ENCODE measurements around the gene PIK3R6.

The PIK3R6 gene, protein sequence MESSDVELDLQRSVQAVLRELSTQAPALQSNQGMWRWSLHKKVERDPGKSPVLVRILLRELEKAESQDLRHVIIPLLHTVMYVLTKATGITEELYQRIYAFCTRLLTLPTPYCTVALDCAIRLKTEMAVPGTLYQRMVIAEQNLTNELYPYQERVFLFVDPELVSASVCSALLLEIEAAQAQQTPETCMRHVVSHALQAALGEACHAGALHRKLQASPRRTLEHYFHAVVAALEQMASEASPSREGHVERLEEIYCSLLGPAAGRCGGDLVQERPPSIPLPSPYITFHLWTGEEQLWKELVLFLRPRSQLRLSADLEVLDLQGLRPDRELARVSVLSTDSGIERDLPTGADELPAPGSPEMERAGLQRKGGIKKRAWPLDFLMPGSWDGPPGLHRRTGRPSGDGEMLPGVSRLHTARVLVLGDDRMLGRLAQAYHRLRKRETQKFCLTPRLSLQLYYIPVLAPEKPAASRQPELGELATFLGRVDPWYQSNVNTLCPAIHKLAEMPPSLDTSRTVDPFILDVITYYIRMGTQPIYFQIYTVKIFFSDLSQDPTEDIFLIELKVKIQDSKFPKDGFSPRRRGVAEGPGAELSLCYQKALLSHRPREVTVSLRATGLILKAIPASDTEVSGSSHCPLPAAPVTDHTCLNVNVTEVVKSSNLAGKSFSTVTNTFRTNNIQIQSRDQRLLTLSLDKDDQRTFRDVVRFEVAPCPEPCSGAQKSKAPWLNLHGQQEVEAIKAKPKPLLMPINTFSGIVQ

DNA sequence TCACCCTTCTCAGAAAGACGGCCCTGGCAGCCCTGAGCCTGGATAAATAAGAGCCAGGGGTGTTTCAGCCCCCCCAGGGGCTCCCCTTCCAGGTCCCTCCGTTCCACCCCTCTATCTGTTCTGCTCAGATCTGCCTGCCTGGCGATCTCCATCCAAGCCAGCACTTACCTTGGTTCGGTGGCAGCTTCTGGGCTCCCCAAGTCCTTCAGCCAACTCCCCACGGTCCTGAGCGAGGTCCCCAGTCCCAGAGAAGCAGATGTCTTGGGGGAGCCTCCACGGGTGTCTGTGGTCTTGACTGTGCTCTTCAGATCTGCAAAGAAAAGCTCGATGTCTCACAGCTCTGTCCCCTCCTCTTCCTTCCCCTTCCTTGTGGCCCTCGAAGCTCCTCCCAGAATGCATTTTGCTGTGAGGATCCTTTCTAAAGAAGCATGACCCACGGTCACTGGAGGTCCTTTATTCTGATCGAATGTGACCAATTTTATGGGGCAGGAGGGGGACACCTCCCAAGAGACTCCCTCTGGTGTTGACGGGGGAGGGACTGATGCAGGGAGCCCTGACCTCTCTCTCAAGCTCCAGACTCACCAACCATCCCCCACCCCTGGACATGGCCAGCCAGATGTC, at the start of gene PIK3R6:
PIK3R6 (minus strand) TSS at position 314 of the 621 bp plus-strand sequence. CDS start 17,880 bp downstream, outside the sequence.
- no peak for DNase-seq

DNA sequence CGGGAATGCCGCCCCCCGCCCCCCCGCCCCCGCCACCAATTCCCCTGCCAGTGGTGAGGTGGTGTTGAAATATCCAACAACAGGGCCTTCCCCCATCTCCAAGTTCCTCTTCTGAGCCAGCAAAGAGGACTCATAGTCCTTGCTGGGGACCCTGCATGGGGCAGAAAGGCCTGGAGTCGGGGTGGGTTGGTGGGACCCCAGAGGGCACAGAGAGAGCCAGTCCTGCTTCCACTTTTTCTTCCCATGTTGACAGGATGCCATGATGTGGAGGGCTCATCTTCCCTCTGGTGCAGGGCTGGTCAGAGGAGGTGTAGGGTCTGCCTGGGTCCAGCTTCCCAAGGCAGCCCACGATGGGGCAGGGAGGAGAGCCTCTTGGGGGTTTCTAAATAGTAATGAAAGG, 49.0 kb upstream of the PIK3R6 start:
- DNase-seq = no peak

DNA sequence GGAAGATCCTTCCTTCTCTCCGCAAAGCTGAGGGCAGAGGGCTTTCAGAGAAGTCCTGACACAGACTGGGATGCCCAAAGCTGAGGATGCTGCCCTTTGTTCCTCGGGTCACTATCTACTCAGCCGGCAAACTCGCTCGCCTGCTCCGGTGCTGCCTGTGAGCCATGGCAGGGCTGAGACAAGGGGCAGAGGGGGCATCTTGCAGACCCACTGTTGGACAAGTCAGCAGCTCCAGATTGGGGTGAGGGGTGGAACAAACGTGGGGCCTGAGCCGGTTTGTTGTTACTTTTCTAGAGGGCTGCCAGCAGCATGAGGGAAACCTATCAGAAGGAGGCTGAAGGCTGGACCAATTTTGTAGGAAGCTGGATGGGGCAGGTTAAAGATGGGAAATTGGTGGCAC, 47.1 kb upstream of the PIK3R6 start:
- no peak for DNase-seq

DNA sequence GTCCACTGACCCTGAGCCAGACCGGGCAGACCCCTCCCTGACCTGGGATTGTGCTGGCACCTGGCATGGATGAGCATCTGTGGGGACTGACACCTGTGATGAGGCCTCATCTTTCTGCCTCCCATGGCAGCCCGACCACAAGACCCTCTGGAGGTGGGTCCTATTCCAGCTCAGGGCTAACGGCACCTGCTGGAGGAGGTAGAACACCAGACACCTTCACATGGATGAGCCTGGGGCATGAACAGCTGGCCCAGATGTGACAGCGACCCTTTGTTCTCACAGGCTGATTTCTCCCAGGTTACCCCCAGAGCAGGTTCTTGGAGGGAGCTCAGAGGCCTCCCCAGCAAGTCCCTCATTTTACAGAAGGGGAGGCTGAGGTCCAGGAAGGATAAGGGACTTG, 46.4 kb upstream of the PIK3R6 start:
- no peak for DNase-seq

DNA sequence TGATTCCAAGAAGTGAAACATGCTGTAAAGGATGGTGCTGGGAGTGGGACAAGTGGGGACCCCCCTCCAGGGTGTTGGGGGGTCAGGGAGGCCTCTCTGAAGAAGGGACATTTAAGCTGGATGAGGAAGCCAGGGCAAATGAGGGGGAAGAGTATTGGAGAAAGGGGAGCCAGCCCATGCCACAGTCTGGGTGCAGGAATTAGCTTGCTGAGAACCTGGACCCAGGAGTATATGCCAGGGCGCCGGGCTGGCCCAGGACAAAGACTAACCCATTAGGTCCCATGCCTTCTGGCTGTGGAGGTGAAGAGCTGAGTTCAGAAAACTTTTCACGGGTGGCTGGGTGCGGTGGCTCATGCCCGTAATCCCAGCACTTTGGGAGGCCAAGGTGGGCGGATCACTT, 45.6 kb upstream of the PIK3R6 start:
- DNase-seq = no peak

DNA sequence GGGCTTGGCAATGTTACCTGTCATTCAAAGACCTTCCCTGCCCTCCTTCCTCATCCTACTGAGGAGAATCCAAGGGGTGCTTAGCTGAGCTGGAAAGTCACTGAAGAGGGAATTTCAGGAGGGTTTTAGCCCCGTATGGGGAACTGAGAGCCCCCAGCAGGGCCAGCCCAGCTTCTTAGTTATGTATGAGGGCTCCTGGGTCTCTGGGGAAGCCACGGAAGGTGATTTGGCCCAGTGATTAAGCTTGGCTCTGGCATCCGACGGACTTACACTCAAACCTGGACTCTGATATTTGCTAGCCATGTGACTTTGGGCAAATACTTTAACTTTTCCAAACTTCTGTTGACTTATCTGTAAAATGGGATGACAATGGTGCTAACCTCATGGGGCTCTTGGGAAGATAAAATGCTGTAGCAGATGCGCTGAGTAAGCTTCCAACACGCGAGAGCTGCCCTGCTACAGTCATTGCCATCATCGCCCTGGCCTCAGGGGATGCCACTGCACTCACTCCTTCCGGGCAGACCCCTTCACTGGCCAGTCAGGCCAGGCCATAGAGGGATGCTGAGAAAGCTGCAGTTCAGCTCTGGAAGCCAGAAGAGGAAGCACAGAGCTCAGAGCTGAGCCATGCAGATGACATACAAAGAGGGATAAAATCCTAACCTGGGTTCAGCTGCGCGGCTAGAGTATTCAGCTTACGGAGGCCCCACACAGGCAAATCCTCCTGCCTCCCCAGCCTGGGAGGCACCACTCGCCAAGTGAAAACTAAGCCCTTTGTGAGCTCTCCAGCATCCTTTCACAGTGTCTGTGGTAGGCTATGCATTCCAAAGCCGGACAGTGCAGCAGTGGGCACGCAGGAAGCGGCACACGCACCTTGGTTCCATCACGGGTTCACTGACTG, 44.9 kb upstream of the PIK3R6 start:
- DNase-seq = no peak

DNA sequence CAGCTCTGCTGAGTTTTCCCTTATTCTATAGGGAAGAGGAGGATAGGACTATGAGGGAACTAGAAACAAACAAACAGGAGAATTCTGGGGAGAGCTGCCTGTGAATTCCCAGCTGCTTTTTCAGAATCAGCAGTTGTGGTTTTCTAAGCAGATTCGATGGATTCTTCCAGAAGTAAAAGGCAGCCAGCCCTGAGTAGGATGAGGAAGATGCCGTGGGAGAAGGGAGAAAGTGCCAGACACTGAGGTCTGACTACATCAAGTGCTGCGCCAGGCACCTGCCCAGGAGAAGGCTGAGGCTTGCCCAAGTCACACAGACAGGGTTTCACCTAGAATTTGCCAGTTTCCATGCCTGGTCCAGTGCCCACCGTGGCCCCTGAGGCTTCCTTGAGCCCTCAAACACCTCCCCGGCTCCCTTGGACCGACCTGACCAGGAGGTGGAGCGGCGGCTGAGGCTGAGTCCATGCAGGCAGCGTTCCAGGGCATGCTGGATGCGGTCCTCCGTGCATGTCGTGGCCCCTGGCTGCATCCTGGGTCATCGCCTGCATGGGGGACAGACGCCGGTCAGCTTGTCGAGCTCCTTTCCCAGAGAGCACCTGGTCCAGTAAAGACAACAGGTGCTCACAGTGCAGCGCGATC, 43.6 kb upstream of the PIK3R6 start:
- no peak for DNase-seq

DNA sequence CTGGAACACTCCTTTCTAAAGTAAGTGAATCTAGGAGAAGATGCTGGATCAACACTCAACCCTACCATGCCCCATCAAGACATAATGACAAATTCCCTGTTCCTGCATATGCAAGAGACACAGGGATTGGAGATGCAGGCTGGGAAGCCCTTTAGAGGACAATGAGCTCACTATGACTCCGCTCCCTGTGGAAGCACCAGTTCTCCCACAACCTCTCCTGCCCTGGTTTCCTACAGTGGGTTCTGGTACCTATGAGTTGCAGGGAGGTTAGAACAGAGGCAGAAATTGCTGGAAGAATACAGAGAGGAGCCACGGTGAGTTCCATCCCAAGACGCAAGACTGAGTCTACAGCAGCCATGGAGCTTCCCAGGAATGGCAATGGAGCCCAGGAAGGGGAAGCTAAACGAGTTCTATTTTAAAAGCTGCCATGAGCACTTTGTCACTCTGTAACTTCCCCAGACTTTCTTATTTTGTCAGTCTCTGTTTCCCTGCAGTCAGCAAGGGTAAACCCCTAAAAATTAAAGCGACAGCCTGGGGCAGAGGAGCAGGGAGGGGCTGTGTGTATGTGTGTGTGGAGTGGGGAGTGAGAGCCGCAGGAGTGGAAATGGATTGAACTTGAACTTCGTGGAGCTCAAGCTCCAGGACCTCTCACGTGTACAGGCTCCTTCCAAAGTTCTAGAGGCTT, 42.3 kb upstream of the PIK3R6 start:
- no peak for DNase-seq

DNA sequence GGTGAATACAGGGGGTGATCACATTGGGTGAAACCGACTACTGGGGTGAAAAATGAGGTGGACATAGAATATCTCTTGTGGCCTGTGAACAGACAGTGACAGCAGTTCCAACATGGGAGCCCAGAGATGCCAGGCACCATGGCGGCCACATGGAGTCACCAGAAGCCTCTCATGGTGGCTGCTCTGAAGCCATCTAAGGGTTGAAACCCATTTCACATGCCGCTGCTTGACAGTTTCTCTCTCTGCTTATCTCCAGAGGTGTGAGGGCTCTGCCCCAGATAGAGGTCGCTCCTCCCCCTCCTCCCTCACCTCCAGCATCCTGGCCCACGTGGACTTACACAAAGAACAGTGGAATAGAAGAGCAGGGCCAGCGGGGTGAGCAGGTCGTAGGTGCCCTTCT, 37.9 kb upstream of the PIK3R6 start:
- DNase-seq = no peak

DNA sequence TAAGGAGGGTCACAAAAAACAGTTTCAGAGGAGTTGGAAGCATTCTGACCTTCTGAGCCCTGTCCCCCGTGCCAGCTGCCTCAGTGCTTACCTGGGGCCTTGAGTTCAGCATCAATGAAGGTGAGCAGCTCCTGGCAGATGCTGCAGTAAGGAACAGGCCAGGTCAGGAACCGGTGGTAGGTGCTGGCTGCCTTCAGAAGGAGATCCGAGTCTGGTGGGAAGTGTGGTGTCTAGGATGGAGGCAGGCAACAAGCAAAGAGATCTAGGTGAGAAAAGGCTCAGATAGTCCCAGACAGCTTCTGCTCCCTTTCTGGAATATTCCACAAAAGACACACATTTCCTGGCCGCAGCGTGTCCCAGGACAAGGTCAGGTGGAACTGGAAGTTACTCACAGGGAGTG, 37.2 kb upstream of the PIK3R6 start:
- DNase-seq = no peak

DNA sequence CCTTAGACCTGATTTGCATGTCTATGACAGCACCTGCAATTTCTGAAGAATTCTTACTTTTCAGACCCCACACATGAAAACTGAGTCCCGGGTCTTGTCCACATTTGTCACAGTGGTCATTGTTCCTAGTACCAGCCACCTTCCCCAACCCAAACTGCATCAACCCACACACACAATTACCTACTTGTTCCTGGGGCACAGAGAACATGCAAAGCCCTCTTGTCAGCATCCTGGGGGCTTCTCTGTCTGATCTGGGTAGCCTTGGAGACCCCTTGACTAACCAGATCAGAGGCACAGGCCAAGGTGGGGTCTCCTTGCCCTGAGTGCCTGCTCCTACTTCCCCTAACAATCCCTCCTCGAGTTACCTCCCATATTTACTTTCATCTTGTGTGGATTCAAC, 36.7 kb upstream of the PIK3R6 start:
- DNase-seq = no peak

DNA sequence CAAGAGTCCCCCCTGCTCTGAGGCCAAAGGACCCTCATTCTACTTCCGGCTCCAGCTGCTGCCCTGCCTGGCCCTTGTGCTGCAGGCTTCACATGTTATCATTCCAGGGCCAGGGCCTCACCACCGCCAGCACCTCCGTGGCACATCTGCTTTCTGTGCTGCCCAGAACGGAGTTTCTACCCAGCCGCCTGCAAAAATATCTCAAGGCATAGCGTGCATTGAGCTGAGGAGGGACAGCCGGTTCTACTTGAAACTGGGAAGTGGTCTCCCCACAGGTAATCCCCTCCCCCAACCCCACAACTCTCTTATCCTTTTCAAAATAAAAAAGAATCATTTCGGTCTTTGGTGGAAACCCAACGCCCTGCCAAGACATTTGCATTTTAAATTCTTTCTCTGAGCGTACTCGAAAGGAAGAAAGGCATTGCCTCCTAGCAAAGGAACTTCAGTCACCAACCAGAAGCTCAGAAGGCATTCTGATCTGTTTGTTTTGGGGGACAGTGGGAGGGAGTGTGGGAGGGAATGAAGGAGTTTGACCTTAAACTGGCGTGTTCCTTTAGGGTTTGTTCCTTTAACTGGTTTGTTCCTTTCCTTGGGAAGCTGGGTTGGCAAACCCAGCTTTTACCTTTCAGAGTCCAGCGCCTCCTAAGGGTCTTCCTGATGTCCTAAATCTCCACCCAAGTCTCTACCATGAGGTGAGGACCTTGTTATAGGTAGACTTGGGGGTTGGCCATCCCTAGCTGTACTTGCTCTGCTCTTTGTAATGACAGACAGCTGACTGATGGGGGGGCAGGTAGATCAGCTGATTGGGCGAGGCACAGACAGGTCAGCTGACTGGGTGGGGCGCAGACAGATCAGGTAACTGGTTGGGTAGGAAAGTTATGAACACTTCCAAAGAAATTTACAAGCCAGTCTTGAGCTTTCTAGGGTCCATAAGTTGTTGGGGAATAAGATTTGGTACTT, 33.4 kb upstream of the PIK3R6 start:
- no peak for DNase-seq

DNA sequence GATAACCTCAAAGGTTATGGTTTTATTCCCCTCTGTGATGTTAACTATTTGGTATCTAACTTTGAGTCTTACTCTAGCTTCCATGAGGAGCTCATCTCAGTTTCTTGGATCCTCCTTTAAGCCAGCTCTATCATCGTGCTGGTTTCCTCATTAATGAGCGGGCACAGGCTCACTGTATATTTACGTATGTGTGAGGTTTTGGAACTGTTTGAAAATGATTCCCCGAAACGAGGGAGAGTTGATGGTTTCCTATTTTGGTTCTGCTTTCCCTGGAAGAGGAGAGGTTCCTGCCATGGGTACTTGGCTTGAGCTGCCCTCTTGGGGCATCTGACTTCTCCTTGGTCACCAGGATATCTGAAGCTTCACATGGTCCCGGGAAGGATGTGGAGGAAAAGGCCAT, 32.7 kb upstream of the PIK3R6 start:
- DNase-seq = no peak

DNA sequence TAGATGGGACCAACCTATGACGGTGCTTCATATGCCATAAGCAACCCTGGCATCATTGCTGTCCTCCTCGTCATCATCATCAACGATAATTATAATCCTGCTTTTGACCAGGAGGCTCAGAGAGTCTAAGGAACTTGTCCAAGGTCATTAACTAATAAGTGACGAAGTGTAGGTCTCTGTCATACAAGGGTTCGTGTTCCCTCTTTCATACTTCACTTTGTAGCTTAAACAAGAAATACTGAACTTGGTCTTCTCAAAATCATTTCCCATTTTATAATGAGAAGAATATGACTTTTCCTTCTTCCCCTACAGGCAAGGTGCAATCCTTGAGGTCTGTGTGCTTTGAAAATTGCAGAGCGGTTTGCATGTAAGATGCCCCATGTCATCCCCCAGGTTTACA, 31.2 kb upstream of the PIK3R6 start:
- no peak for DNase-seq

DNA sequence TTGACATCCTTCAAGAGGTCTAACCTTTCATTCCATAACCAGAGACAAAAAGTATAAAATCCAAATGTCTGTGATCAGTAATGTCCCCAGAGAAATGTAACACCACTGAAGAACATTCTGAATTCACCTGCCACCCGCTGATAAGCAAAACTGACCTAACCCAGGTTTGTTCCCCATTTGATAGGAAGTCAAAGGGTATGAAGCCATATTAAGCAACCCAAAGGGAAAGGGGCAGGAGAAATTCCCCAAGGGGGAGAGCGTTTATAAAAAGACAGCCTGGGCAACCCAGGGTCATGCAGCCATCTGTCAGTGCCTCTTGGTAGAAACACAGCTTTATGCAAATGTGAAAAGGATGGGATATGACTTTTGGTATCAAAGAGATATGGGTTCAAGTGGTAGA, 30.7 kb upstream of the PIK3R6 start:
- no peak for DNase-seq

DNA sequence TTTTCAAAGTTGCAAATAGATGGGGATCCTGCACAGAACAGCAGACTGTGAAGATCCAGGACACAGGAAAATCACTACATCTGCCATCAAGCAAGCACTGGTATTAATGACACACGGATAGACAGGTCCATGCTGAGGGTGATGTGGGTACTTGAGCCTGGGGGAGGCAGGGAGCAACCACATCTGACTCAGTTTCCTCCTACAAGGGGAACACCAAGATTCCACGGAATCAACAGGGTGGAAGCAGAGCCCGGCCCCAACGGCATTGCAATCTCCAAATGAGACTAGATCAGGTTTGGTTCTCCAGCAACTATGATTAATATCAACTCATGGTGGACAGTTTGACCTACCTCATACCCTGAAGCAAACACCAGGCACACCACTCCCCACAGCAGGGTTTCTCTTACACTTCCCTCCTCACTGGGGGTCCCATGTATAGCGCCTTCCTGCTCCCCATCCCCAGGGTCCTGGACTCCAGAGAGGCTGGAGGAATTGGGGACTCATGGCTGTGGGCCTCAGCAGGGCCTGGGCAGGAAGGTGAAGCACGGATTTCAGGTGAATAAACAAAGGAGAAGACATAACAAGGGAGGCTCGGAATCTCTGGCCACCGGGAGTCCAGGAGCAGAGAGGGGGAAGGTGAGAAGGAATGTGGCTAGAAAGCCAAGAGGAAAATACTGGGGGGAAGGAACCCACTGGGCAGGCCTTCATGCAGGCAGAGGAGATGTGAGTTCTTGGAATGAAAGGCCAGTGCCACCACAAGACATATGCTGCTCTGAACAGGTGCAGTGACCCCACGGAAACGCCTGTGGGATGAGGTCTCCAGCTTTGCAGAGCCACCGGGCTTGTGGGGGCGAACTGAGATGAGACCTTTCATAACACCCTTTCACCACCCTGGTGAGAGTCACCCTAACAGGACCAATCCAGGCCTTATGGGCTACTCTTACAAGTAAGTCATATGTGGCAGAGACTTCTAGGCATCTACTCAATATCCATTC, 29.5 kb upstream of the PIK3R6 start:
- DNase-seq = no peak

DNA sequence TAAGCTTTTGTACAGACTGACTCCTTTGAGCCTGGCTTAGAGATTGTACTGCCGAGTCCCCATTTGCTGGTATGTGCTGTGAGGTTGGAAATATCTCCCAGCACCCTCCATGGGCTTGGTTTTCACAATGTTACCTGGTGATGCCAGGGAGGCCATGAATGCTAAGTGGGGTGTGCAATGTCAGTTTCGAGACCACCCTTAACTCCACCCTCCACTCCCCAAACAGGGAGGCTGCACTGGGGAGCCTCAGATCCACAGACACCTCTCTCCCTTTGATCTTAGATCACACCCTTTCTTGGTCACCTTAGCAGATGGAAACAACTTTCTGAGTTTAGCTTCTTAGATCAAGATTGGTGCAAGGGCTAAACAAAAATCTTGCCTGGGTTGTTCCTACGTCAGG, 28.6 kb upstream of the PIK3R6 start:
- no peak for DNase-seq

DNA sequence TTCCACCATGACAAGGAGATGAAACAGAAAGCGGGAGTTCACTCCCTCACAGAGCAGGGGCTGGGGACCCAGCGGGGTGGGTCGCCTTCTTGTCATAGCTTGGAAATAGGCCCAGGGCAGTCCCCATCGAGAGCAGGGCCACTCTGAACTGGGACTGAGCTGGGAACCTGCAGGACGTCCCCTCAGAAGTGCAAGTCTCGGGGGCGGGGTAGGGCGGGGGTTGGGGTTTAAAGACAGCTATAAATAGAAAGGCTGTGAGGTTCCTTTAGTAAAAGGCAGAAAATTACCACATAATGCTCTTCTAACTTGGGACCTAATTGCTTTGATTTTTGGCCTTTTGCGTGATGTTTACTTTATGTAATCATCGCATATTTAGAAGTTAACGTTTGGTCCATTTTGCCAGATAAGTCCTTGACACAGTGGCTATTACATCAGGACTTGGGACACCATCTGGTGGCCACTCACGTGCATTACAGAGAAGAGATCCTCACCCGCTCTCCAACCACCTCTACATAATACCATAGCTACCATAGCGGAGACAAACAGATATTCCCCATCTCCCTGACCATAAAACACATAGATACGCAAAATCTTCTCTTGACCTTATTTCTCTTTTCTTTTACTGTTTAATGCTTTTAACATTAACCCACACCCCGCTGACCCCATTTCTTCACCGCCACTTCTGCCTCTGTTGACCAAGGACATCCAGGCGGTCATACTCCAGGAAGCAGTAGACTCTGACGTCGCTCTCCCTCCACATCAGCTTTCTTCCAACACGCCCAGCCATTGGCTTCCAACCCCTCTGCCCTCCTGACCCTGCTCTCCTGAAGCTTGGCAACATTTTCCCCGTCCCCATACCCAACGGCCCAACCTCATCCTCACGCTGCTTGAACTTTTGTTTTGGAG, 27.5 kb upstream of the PIK3R6 start:
- DNase-seq = no peak
